ENCODE measurements around the gene CEACAM5. TPM values are rescaled to one million over a fixed set of nuclear protein-coding genes. Genes with fewer than 3 reads are reported as not detected.
"Not testable (repeated sequence)": the region's sequence is repeated elsewhere in the genome, so short reads cannot be mapped to it uniquely, and the experiment has no call there.

The CEACAM5 gene
- total RNA-seq, 1 experiment from 2014 or later: 18.1 TPM

DNA sequence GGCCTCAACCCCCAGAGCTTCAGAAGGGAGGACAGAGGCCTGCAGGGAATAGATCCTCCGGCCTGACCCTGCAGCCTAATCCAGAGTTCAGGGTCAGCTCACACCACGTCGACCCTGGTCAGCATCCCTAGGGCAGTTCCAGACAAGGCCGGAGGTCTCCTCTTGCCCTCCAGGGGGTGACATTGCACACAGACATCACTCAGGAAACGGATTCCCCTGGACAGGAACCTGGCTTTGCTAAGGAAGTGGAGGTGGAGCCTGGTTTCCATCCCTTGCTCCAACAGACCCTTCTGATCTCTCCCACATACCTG lies 969 bp upstream of the CEACAM5 start:
- POLR2A ChIA-PET (ENCODE audit: unreplicated experiment): no interaction called here
- H3K27me3 ChIP-seq (ENCODE audit: insufficient read depth, low read depth): no peaks in the 10 kb centered on the region
- H3K4me3 ChIP-seq: no peak overlapping the region
- no peak overlapping the region for H2AFZ ChIP-seq
- no TSS peak for BruUV-seq (replicated peaks)
- TF ChIP-seq EZH2 (IDR thresholded peaks at IDR 0.05; ENCODE audit: low read depth): no peak
- TF ChIP-seq, protein P1, sequence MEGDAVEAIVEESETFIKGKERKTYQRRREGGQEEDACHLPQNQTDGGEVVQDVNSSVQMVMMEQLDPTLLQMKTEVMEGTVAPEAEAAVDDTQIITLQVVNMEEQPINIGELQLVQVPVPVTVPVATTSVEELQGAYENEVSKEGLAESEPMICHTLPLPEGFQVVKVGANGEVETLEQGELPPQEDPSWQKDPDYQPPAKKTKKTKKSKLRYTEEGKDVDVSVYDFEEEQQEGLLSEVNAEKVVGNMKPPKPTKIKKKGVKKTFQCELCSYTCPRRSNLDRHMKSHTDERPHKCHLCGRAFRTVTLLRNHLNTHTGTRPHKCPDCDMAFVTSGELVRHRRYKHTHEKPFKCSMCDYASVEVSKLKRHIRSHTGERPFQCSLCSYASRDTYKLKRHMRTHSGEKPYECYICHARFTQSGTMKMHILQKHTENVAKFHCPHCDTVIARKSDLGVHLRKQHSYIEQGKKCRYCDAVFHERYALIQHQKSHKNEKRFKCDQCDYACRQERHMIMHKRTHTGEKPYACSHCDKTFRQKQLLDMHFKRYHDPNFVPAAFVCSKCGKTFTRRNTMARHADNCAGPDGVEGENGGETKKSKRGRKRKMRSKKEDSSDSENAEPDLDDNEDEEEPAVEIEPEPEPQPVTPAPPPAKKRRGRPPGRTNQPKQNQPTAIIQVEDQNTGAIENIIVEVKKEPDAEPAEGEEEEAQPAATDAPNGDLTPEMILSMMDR (conservative IDR thresholded peaks at IDR 0.05): no peak
- H3K36me3 ChIP-seq (ENCODE audit: low read depth): no peaks in the 10 kb centered on the region
- H4K20me1 ChIP-seq (ENCODE audit: insufficient read depth): no peaks in the 10 kb centered on the region
- DNase-seq: no peak
- no peaks in the 10 kb centered on the region for H3K9me3 ChIP-seq (ENCODE audit: insufficient read depth, low read depth)
- no peaks in the 10 kb centered on the region for H3F3A ChIP-seq (ENCODE audit: insufficient read depth, low read depth)
- no peaks in the 10 kb centered on the region for H3K79me2 ChIP-seq (ENCODE audit: low read depth)
- CTCF ChIA-PET: interaction anchor here (0.5 to 1.4 kb wide), 17 partner anchors 15 to 125 kb away, joined by 3 to 24 read pairs (median 4); no protein-coding TSS in a partner anchor
- no peak overlapping the region for H3K27ac ChIP-seq
- intact Hi-C loops (cut with micrococcal nuclease; ENCODE audit: unreplicated experiment): loop anchor here (2.0 to 5.0 kb wide), 2 partner anchors 65 to 87 kb away; no protein-coding TSS in a partner anchor
- peaks cover 12% of the 10 kb centered on the region for H3K4me1 ChIP-seq (replicated peaks; ENCODE audit: insufficient read depth)
- no peaks in the 10 kb centered on the region for H3K9me2 ChIP-seq (ENCODE audit: insufficient read depth)
- peak overlapping the region; percentile 81 for H3K4me2 ChIP-seq

DNA sequence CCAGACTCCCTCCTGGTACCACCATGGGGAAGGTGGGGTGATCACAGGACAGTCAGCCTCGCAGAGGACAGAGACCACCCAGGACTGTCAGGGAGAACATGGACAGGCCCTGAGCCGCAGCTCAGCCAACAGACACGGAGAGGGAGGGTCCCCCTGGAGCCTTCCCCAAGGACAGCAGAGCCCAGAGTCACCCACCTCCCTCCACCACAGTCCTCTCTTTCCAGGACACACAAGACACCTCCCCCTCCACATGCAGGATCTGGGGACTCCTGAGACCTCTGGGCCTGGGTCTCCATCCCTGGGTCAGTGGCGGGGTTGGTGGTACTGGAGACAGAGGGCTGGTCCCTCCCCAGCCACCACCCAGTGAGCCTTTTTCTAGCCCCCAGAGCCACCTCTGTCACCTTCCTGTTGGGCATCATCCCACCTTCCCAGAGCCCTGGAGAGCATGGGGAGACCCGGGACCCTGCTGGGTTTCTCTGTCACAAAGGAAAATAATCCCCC lies 505 bp upstream of the CEACAM5 start:
- TF ChIP-seq, protein P1 (conservative IDR thresholded peaks at IDR 0.05): no peak
- no peak for TF ChIP-seq EZH2 (IDR thresholded peaks at IDR 0.05; ENCODE audit: low read depth)
- POLR2A ChIA-PET (ENCODE audit: unreplicated experiment): no interaction called here
- Histone ChIP-seq H3K27ac (no peak overlapping the region), H3K9me2 (ENCODE audit: insufficient read depth) (no peaks in the 10 kb centered on the region), H2AFZ (no peak overlapping the region), H3K79me2 (ENCODE audit: low read depth) (no peaks in the 10 kb centered on the region), H4K20me1 (ENCODE audit: insufficient read depth) (no peaks in the 10 kb centered on the region), H3K36me3 (ENCODE audit: low read depth) (no peaks in the 10 kb centered on the region), H3K4me2 (no peak overlapping the region), H3K9me3 (ENCODE audit: insufficient read depth, low read depth) (no peaks in the 10 kb centered on the region), H3K4me1 (replicated peaks; ENCODE audit: insufficient read depth) (peaks cover 10% of the 10 kb centered on the region), H3K4me3 (no peak overlapping the region), H3K27me3 (ENCODE audit: insufficient read depth, low read depth) (no peaks in the 10 kb centered on the region), H3F3A (ENCODE audit: insufficient read depth, low read depth) (no peaks in the 10 kb centered on the region)
- DNase-seq: no peak
- BruUV-seq (replicated peaks): no TSS peak
- intact Hi-C loops (cut with micrococcal nuclease; ENCODE audit: unreplicated experiment): loop anchor here (2.0 to 5.0 kb wide), 2 partner anchors 66 to 87 kb away; no protein-coding TSS in a partner anchor
- CTCF ChIA-PET: interaction anchor here (0.6 kb wide), 1 partner anchor 125 kb away, joined by 10 read pairs; no protein-coding TSS in a partner anchor

DNA sequence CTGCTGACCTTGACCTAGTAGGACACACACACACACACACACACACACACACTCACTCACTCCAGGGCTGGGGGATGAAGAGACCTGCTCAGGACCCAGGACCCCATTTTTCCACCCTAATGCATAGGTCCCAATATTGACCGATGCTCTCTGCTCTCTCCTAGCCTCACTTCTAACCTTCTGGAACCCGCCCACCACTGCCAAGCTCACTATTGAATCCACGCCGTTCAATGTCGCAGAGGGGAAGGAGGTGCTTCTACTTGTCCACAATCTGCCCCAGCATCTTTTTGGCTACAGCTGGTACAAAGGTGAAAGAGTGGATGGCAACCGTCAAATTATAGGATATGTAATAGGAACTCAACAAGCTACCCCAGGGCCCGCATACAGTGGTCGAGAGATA lies 1.1 kb downstream of the CEACAM5 start:
- H4K20me1 ChIP-seq (ENCODE audit: insufficient read depth); H3K36me3 ChIP-seq (ENCODE audit: low read depth); BruUV-seq (replicated peaks); H3K79me2 ChIP-seq (ENCODE audit: low read depth); H3K9me2 ChIP-seq (ENCODE audit: insufficient read depth); CTCF ChIA-PET; H3K27ac ChIP-seq; H3K4me3 ChIP-seq; H3K27me3 ChIP-seq (ENCODE audit: insufficient read depth, low read depth); H3K9me3 ChIP-seq (ENCODE audit: insufficient read depth, low read depth); H3F3A ChIP-seq (ENCODE audit: insufficient read depth, low read depth); H3K4me1 ChIP-seq (replicated peaks; ENCODE audit: insufficient read depth); POLR2A ChIA-PET (ENCODE audit: unreplicated experiment); H2AFZ ChIP-seq; H3K4me2 ChIP-seq; DNase-seq: not testable (repeated sequence)
- intact Hi-C loops (cut with micrococcal nuclease; ENCODE audit: unreplicated experiment): loop anchor here (5.0 kb wide), 1 partner anchor 67 kb away; no protein-coding TSS in a partner anchor

All from PC-9 (cell line).